ENCODE measurements around the gene STAT3. TPM values are rescaled to one million over a fixed set of nuclear protein-coding genes. Genes with fewer than 3 reads are reported as not detected.
"Not testable (repeated sequence)": the region's sequence is repeated elsewhere in the genome, so short reads cannot be mapped to it uniquely, and the experiment has no call there.

STAT3 gene
- total RNA-seq, 1 experiment from 2014 or later, result 60.5 TPM

DNA sequence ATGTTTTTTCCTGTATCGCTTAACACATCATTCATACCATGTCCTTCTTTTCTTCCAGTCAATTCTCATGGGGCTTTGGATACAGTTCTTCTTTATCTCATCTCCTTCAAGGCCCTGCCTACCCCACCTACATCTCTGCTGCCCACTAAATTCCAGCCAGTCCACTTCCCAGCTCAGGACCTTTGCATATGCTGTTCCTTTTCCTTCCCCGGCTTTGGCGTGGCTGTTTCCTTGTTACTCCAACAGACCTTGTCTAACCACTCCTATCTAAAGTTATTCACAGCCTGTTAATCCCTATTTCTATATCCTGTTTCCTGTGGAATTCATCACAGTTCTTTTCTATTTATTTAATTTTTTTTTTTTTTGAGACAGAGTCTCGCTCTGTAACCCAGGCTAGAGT lies 6.6 kb upstream of the STAT3 start:
- TF ChIP-seq EZH2 (IDR thresholded peaks at IDR 0.05; ENCODE audit: borderline replicate concordance, low read depth, low read length, poor library complexity, severe bottlenecking), result no peak
- TF ChIP-seq, protein P1, sequence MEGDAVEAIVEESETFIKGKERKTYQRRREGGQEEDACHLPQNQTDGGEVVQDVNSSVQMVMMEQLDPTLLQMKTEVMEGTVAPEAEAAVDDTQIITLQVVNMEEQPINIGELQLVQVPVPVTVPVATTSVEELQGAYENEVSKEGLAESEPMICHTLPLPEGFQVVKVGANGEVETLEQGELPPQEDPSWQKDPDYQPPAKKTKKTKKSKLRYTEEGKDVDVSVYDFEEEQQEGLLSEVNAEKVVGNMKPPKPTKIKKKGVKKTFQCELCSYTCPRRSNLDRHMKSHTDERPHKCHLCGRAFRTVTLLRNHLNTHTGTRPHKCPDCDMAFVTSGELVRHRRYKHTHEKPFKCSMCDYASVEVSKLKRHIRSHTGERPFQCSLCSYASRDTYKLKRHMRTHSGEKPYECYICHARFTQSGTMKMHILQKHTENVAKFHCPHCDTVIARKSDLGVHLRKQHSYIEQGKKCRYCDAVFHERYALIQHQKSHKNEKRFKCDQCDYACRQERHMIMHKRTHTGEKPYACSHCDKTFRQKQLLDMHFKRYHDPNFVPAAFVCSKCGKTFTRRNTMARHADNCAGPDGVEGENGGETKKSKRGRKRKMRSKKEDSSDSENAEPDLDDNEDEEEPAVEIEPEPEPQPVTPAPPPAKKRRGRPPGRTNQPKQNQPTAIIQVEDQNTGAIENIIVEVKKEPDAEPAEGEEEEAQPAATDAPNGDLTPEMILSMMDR (conservative IDR thresholded peaks at IDR 0.05; ENCODE audit: low read depth, low read length), result no peak
- no TSS peak for BruUV-seq (replicated peaks)
- CTCF ChIA-PET, result interaction anchor here (0.7 kb wide), 1 partner anchor 47 kb away, joined by 4 read pairs; no protein-coding TSS in a partner anchor

DNA sequence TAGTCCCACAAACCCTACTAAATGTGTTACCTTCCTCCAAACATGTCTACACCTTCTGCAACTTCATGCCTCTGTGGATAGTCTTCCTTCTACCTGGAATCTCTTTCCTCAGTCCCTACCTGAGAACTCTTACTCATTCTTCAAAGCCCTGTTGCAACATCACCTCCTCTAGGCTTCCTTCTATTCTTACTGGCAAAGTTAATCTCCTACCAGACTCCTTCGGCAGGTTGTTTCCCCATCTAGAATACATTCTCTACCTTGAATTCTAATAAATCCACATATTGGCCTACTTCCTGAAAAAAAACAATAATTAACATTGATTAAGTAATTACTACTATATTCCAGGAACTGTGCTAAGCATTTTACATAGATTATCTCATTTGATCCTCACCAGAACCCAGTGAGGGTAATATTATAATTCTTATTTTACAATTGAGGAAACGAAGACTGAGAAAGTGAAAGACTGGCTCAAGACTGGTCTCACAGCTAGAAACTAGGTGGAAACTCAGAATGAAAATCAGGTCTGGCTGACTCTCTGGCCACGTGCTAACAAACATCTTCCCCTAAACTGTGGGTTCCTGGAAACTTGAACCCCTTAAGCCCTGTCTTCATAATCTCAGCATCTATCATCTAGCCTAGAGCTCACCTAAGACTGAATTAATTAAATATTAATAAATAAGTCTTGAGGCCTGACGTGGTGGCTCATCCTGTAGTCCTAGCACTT lies 4.6 kb upstream of the STAT3 start:
- TF ChIP-seq, protein P1 (conservative IDR thresholded peaks at IDR 0.05; ENCODE audit: low read depth, low read length), result no peak
- TF ChIP-seq EZH2 (IDR thresholded peaks at IDR 0.05; ENCODE audit: borderline replicate concordance, low read depth, low read length, poor library complexity, severe bottlenecking), result no peak
- ChIA-PET CTCF (no interaction called here), POLR2A (ENCODE audit: low non-redundant PET) (no interaction called here)
- H3K36me3 ChIP-seq (ENCODE audit: insufficient read depth, low read length, poor library complexity, severe bottlenecking), result no peaks in the 10 kb centered on the region
- no TSS peak for BruUV-seq (replicated peaks)
- H3K27ac ChIP-seq (ENCODE audit: low read depth, low read length, poor library complexity, severe bottlenecking), result no peak overlapping the region
- no peak for DNase-seq (ENCODE audit: low spot score)
- no peaks in the 10 kb centered on the region for H3K27me3 ChIP-seq (replicated peaks; ENCODE audit: insufficient read depth, low read depth, low read length, poor library complexity)
- H3K4me1 ChIP-seq (ENCODE audit: insufficient read depth, low read length, poor library complexity, severe bottlenecking), result peaks cover 5% of the 10 kb centered on the region
- H3K9me3 ChIP-seq (ENCODE audit: low read depth, low read length, poor library complexity, severe bottlenecking), result no peaks in the 10 kb centered on the region
- intact Hi-C loops (cut with micrococcal nuclease; ENCODE audit: unreplicated experiment), result no loop called here
- H3K4me3 ChIP-seq (ENCODE audit: low read depth, low read length, poor library complexity, severe bottlenecking), result no peak overlapping the region

More for the DNA sequence above, 6.6 kb upstream of the STAT3 start:
- H3K36me3 ChIP-seq (ENCODE audit: insufficient read depth, low read length, poor library complexity, severe bottlenecking), result no peaks in the 10 kb centered on the region
- no peaks in the 10 kb centered on the region for H3K9me3 ChIP-seq (ENCODE audit: low read depth, low read length, poor library complexity, severe bottlenecking)
- no peak for DNase-seq (ENCODE audit: low spot score)
- intact Hi-C loops (cut with micrococcal nuclease; ENCODE audit: unreplicated experiment), result no loop called here
- POLR2A ChIA-PET (ENCODE audit: low non-redundant PET), result interaction anchor here (0.7 kb wide), 1 partner anchor 43 kb away, joined by 13 read pairs; no protein-coding TSS in a partner anchor
- H3K27ac ChIP-seq (ENCODE audit: low read depth, low read length, poor library complexity, severe bottlenecking), result no peak overlapping the region
- H3K27me3 ChIP-seq (replicated peaks; ENCODE audit: insufficient read depth, low read depth, low read length, poor library complexity), result no peaks in the 10 kb centered on the region
- no peaks in the 10 kb centered on the region for H3K4me1 ChIP-seq (ENCODE audit: insufficient read depth, low read length, poor library complexity, severe bottlenecking)
- H3K4me3 ChIP-seq (ENCODE audit: low read depth, low read length, poor library complexity, severe bottlenecking), result no peak overlapping the region

DNA sequence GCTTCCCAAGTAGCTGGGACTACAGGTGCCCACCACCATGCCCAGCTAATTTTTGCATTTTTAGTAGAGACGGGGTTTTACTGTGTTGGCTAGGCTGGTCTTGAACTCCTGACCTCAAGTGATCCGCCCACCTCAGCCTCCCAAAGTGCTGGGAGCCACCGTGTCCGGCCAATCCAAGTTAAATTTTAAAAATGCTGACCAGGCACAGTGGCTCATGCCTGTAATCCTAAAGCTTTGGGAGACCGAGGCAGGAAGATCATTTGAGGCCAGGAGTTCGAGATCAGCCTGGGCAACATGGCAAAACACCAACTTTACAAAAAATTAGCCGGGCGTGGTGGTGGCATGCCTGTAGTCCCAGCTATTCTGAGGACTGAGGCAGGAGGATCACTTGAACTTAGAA lies 3.2 kb upstream of the STAT3 start:
- DNase-seq (ENCODE audit: low spot score); BruUV-seq (replicated peaks); H3K4me3 ChIP-seq (ENCODE audit: low read depth, low read length, poor library complexity, severe bottlenecking); POLR2A ChIA-PET (ENCODE audit: low non-redundant PET); intact Hi-C loops (cut with micrococcal nuclease; ENCODE audit: unreplicated experiment); H3K36me3 ChIP-seq (ENCODE audit: insufficient read depth, low read length, poor library complexity, severe bottlenecking); H3K27me3 ChIP-seq (replicated peaks; ENCODE audit: insufficient read depth, low read depth, low read length, poor library complexity); H3K27ac ChIP-seq (ENCODE audit: low read depth, low read length, poor library complexity, severe bottlenecking); H3K9me3 ChIP-seq (ENCODE audit: low read depth, low read length, poor library complexity, severe bottlenecking); CTCF ChIA-PET: not testable (repeated sequence)
- H3K4me1 ChIP-seq (ENCODE audit: insufficient read depth, low read length, poor library complexity, severe bottlenecking), result peaks cover 12% of the 10 kb centered on the region

DNA sequence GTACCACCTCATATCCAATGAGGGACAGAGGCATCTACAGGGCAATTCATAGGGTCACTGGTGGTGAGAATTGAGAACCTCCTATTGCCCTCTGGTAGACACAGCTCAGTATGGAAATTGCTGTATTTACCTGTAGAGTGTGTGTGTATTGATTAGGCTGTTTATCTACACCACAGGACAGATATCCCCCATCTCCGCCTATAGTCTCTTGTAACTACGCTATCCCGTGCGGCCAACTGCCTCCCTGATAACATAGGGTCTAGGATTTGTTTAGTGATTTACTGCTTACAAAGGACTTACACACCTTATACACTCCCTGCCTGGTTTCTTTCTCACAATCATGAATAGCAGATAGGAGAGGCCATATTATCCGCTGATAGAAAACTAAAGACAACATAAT lies 1.7 kb upstream of the STAT3 start:
- no peak for DNase-seq (ENCODE audit: low spot score)
- no TSS peak for BruUV-seq (replicated peaks)
- ChIA-PET POLR2A (ENCODE audit: low non-redundant PET) (no interaction called here), CTCF (no interaction called here)
- H3K4me3 ChIP-seq (ENCODE audit: low read depth, low read length, poor library complexity, severe bottlenecking), result no peak overlapping the region
- no peaks in the 10 kb centered on the region for H3K36me3 ChIP-seq (ENCODE audit: insufficient read depth, low read length, poor library complexity, severe bottlenecking)
- peaks cover 12% of the 10 kb centered on the region for H3K4me1 ChIP-seq (ENCODE audit: insufficient read depth, low read length, poor library complexity, severe bottlenecking)
- no peak overlapping the region for H3K27ac ChIP-seq (ENCODE audit: low read depth, low read length, poor library complexity, severe bottlenecking)
- no peaks in the 10 kb centered on the region for H3K9me3 ChIP-seq (ENCODE audit: low read depth, low read length, poor library complexity, severe bottlenecking)
- TF ChIP-seq, protein P1 (conservative IDR thresholded peaks at IDR 0.05; ENCODE audit: low read depth, low read length), result no peak
- no peak for TF ChIP-seq EZH2 (IDR thresholded peaks at IDR 0.05; ENCODE audit: borderline replicate concordance, low read depth, low read length, poor library complexity, severe bottlenecking)
- intact Hi-C loops (cut with micrococcal nuclease; ENCODE audit: unreplicated experiment), result no loop called here
- no peaks in the 10 kb centered on the region for H3K27me3 ChIP-seq (replicated peaks; ENCODE audit: insufficient read depth, low read depth, low read length, poor library complexity)

All from A673 (cell line).